HG03095 (cell line): ENCODE measurements around the gene OR2AE1.
"Not testable (repeated sequence)": the region's sequence is repeated elsewhere in the genome, so short reads cannot be mapped to it uniquely, and the experiment has no call there.

Source experiments
- ATAC-seq: cut with Tn5 transposase; IDR thresholded peaks from one replicate; pipeline ENCODE4 v1.9.1; 2021; ENCODE audit warnings: moderate library complexity; ENCODE audit not compliant: unreplicated experiment

The OR2AE1 gene

GRCh38 chr7:99876933-99877332 is at the start of gene OR2AE1:
TSS of gene OR2AE1 (minus strand) at chr7:99877033. CDS start at chr7:99877033, 0 bp downstream.
- no peak for ATAC-seq

- ATAC-seq = no peak
Observed at GRCh38 chr7:99926321-99926720, 49.5 kb upstream of the OR2AE1 start.

- no peak for ATAC-seq
Observed at GRCh38 chr7:99923200-99923599, 46.4 kb upstream of the OR2AE1 start.

GRCh38 chr7:99920149-99920548 is 43.3 kb upstream of the OR2AE1 start:
- no peak for ATAC-seq

- no peak for ATAC-seq
Observed at GRCh38 chr7:99919814-99920112, 42.9 kb upstream of the OR2AE1 start.

GRCh38 chr7:99918959-99919813 is 42.4 kb upstream of the OR2AE1 start, which contains the start of gene TRIM4:
TSS of gene TRIM4 (minus strand) at chr7:99919530. CDS start at chr7:99919401, 129 bp downstream.
- peak; percentile 90 for ATAC-seq

DNA sequence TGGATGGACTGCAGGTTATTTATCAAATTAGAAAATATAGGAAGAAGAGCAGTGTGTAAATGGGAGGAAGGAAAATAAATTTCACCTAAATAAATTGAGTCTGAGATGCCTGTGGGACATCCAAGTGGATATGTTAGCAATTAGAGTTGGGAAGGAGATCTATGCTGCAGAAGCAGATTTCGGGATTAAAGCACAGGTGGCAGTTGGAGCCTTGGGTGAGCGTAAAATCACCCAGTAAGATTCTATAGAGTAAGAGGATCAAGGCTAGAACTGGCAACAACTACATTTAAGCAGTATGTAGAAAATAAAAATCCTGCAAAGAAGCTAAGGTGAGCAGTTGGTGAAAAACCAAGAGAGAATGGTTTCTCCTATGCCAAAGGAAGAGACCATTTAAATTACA is 34.1 kb upstream of the OR2AE1 start:
- ATAC-seq = no peak

DNA sequence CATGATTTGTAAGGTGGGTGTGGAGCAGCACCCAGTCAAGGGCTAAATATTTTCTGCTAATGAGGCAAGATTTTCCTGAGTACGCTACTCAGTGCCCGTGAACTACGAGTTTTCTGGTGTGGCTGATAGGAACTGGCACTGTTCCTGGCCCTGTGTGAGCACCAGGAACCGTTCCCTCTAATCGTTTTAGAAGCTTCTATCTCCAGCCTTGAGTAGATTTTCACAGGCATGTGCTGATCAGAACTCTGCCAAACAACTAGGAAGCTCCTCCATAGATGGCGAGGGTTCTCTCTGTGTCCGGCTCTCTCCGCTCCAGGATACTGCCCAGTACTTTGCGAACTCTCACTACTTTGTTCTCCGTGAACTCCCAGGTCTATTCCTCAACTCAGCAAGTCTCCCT is 24.7 kb upstream of the OR2AE1 start:
- no peak for ATAC-seq

- no peak for ATAC-seq
Observed at GRCh38 chr7:99899830-99900519, 23.1 kb upstream of the OR2AE1 start.

- no peak for ATAC-seq
Observed at GRCh38 chr7:99898836-99899235, 22.0 kb upstream of the OR2AE1 start.

DNA sequence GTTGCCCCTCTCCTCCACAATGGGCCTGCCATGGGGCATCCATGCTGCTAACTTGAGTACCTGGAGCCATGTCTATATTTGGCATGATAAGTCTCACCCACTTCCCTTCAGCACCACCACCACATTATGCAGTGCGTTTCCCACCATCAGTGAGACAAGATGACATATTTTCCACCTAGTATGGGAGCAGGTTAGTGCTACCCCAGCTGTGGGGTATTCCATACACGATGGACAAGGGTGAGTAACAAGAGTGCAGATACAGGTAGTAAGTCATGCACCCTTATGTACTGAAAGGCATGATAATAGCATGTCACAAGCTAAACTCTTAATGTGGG is 21.2 kb upstream of the OR2AE1 start:
- ATAC-seq = no peak

DNA sequence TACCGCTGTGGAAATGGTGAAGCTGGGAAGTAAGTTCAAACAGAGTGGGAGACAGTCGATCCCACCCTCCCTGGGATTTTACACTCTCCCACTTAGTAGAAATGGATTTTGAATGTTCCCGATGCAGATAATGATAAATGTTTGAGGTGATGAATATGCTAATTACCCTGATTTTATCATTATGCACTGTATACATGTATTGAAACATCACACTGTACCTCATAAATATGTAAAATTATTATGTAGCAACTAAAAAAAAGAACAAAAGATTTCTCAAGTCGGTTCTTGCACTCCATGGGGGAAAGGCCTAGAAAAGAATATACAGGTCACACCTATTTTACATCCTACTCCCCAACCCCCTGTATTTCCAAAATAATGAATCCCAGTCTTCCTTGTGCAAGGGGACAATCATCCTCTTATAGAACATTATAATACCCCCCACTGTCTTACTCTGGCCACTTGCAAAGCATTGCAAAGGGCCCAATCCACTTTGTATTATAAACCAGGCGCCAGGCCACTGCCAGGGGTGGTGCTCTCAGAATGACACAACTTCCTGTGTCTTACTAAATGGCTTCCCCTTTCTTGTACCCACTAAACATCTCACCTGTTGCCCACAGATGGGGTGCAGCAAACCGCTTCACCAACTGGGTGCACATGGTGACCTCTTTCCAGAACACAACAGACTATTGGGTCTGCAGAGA is 20.6 kb upstream of the OR2AE1 start:
- no peak for ATAC-seq

GRCh38 chr7:99894738-99895137 is 17.9 kb upstream of the OR2AE1 start:
- ATAC-seq = no peak

DNA sequence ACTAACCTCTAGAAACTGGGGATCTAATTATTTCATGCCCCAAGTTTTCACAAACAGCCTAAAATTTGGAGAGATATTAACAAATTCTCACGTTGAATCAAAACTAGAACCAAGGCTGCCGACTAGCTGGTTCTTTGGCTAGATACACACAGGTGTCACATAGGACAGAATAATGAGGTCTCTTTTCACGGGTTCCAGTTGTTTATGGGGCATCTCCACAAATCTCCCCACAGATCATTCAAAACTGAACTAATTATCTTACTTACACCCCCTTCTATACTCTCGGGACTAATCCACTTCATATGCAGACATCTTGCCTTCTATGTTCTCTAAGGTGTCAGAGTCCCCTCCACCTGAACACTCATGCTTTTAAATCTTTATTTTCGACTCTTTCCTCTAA is 16.4 kb upstream of the OR2AE1 start:
- ATAC-seq = no peak

- ATAC-seq = not testable (repeated sequence)
Observed at GRCh38 chr7:99890348-99890747, 13.5 kb upstream of the OR2AE1 start.

- not testable (repeated sequence) for ATAC-seq
Observed at GRCh38 chr7:99888366-99888765, 11.5 kb upstream of the OR2AE1 start.

GRCh38 chr7:99881370-99881769 is 4.5 kb upstream of the OR2AE1 start:
- ATAC-seq = no peak

DNA sequence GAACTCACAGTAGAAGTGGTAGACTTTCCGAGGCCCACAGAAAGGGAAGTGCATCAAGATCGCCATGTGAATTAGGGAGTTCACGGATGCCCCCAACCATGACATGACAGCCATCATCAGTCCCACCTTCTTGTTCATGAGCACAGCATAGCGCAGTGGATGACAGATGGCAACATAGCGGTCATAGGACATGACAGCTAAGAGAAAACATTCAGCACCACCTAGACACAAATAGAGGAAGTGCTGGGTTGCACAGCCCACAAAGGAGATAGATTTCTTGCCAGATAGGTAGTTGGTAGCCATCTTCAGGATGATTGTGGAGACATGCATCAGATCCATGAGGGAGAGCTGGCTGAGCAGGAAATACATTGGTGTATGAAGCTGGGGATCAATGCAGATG is 342 bp downstream of the OR2AE1 start:
- no peak for ATAC-seq

DNA sequence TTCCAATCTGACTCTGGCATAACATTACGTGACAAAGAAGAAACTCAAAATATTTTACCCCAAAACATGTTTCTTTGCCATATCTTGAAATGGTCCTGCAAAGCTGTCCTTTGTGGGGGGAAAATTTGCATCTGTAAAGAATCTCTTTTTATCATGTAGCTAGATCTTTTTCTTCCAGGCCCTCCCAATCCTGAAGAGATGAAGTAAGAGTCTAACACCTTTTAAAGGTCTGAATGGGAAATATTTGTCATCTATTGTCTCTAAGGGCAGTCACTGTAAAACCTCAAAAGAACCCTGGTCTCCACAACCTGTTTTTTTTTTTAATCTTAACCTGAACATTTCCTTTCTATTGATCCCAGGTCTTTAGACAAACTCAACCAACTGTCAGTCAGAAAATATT is 8.6 kb downstream of the OR2AE1 start:
- ATAC-seq = no peak

DNA sequence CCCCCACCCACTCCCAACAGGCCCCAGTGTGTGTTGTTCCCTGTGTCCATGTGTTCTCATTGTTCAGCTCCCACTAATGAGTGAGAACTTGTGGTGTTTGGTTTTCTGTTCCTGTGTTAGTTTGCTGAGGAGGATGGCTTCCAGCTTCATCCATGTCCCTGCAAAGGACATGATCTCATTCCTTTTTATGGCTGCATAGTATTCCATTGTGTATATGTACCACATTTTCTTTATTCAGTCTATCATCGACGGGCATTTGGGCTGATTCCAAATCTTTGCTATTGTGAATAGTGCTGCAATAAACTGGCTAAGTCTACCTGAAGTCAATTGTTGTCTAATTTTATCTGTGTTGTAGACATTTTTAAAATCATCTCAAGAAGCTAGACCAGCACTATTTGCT is 9.4 kb downstream of the OR2AE1 start:
- ATAC-seq = not testable (repeated sequence)

DNA sequence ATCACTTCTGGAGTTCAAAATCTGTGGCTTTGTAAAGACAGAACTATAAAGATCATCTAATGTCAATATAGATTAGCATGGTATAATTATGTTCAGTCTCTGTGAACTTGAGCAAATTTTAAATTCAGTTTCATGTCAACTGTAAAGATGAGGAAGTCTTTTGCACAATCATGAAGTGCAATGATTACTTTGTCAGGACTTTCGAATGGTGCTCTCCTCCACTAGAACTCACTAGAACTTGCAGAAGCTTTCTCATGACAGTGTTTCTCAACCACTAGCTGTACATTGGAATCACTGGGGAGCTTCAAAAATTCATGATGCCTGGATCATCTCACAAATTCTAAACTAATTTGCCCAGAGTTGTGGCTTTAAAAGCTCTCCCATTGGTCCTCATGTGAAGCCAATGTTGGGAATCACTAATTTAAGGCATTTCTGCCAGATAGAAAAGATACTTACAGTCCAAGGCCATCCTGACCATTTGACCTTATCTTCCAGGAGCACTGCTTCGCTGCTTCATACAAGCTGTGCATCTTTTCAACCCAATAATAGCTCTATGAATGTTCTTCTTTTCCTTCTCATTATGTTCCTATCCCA is 12.9 kb downstream of the OR2AE1 start:
- ATAC-seq = no peak
